SU-DHL-6 (cell line): Measurements from ENCODE around the gene CD79A.

ENCODE experiments used
- H2AFZ ChIP-seq: fragments of 200-600 bp; sonication (generic); 2 replicates; pipeline ENCODE4 v1.6.1; 2014; ENCODE audit warnings: low read depth, mild to moderate bottlenecking, moderate library complexity, mixed read lengths, antibody characterized with exemption, low read length; ENCODE audit not compliant: severe bottlenecking
- H3F3A ChIP-seq: fragments of 200-600 bp; shearing (Covaris generic); 2 replicates; pipeline ENCODE4 v1.6.0; 2016; ENCODE audit warnings: antibody characterized with exemption, mild to moderate bottlenecking; ENCODE audit not compliant: insufficient read depth
- H3K27ac ChIP-seq: fragments of 200-600 bp; sonication (generic); 2 replicates; pipeline ENCODE4 v1.5.1; 2016; ENCODE audit warnings: low read depth, mild to moderate bottlenecking, low read length, moderate library complexity, mixed read lengths
- H3K27me3 ChIP-seq: fragments of 200-600 bp; sonication (generic), shearing (Covaris generic); 2 replicates; pipeline ENCODE4 v1.6.0; 2014; ENCODE audit warnings: mild to moderate bottlenecking, low read length
- H3K36me3 ChIP-seq: fragments of 200-600 bp; sonication (generic); 2 replicates; pipeline ENCODE4 v1.6.1; 2014; ENCODE audit warnings: mild to moderate bottlenecking, low read length, mixed read lengths
- H3K4me2 ChIP-seq: fragments of 300-600, 200-600 bp; shearing (Covaris generic), sonication (generic); 2 replicates; pipeline ENCODE4 v1.6.0; 2014; ENCODE audit warnings: low read length, low read depth, mild to moderate bottlenecking; ENCODE audit not compliant: poor library complexity, severe bottlenecking
- H3K4me3 ChIP-seq: fragments of 200-600 bp; sonication (generic); 2 replicates; pipeline ENCODE4 v1.5.1; 2014; ENCODE audit warnings: antibody characterized with exemption, low read length, mild to moderate bottlenecking, mixed read lengths; ENCODE audit not compliant: insufficient read depth, poor library complexity, severe bottlenecking
- H3K79me2 ChIP-seq: fragments of 200-600 bp; sonication (generic); 2 replicates; pipeline ENCODE4 v1.6.1; 2014; ENCODE audit warnings: mild to moderate bottlenecking, low read length, moderate library complexity; ENCODE audit not compliant: insufficient read depth
- H3K9ac ChIP-seq: fragments of 200-600 bp; sonication (generic); 2 replicates; pipeline ENCODE4 v1.7.0; 2014; ENCODE audit warnings: mild to moderate bottlenecking, low read length
- H3K9me2 ChIP-seq: fragments of 200-600 bp; sonication (generic); replicated peaks from 2 replicates; pipeline ENCODE4 v1.6.1; 2014; ENCODE audit warnings: low read length; ENCODE audit not compliant: insufficient read depth
- H3K9me3 ChIP-seq: fragments of 200-600 bp; sonication (generic); 2 replicates; pipeline ENCODE4 v1.6.1; 2014; ENCODE audit warnings: low read length, mixed read lengths; ENCODE audit not compliant: insufficient read depth
- H4K20me1 ChIP-seq: fragments of 200-600 bp; sonication (generic); 2 replicates; pipeline ENCODE4 v1.6.1; 2014; ENCODE audit warnings: low read depth, mild to moderate bottlenecking, antibody characterized with exemption, low read length, moderate library complexity, mixed read lengths
- CTCF ChIP-seq: fragments of 200-600 bp; sonication (generic); IDR thresholded peaks from one replicate; pipeline ENCODE4 v1.5.1; 2017; ENCODE audit warnings: antibody characterized with exemption, mild to moderate bottlenecking, low read length, moderate library complexity; ENCODE audit not compliant: insufficient read depth, poor library complexity, severe bottlenecking
- EZH2phosphoT487 ChIP-seq: fragments of 200-600 bp; sonication (generic), shearing (Covaris generic); conservative IDR thresholded peaks from 2 replicates; pipeline ENCODE4 v1.6.1; 2018; ENCODE audit warnings: mild to moderate bottlenecking, antibody characterized with exemption, low read length, moderate library complexity, mixed read lengths

Gene CD79A

GRCh38 chr19:41915021-41915775, 38.1 kb downstream of the CD79A start:
- Histone ChIP-seq H3K27ac (peak overlapping the region; percentile 99), H3K36me3 (no peaks in the 10 kb centered on the region), H3K9me3 (no peaks in the 10 kb centered on the region), H3K27me3 (no peaks in the 10 kb centered on the region), H3K9me2 (no peaks in the 10 kb centered on the region), H3K4me2 (peak overlapping the region; percentile 98), H3K9ac (peak overlapping the region; percentile 100), H2AFZ (no peak overlapping the region), H3F3A (peaks cover 48% of the 10 kb centered on the region), H3K79me2 (peaks cover 53% of the 10 kb centered on the region), H4K20me1 (no peaks in the 10 kb centered on the region), H3K4me3 (peak overlapping the region; percentile 73)
- TF ChIP-seq CTCF = no peak
- no peak for TF ChIP-seq EZH2phosphoT487

GRCh38 chr19:41915776-41916414, 38.8 kb downstream of the CD79A start:
- Histone ChIP-seq H4K20me1 (no peaks in the 10 kb centered on the region), H2AFZ (no peak overlapping the region), H3K9me3 (no peaks in the 10 kb centered on the region), H3K27ac (peak overlapping the region; percentile 99), H3F3A (peaks cover 41% of the 10 kb centered on the region), H3K4me3 (peak overlapping the region; percentile 73), H3K9me2 (no peaks in the 10 kb centered on the region), H3K4me2 (peak overlapping the region; percentile 98), H3K9ac (peak overlapping the region; percentile 100), H3K36me3 (no peaks in the 10 kb centered on the region), H3K79me2 (peaks cover 53% of the 10 kb centered on the region), H3K27me3 (no peaks in the 10 kb centered on the region)
- no peak for TF ChIP-seq EZH2phosphoT487
- no peak for TF ChIP-seq CTCF

GRCh38 chr19:41917676-41918075, 40.6 kb downstream of the CD79A start:
- Histone ChIP-seq H3F3A (peaks cover 23% of the 10 kb centered on the region), H3K9ac (peak overlapping the region; percentile 100; the same call in 1 of the 2 replicates), H3K4me3 (peak overlapping the region; percentile 14), H3K4me2 (peak overlapping the region; percentile 98), H3K9me2 (no peaks in the 10 kb centered on the region), H3K27me3 (no peaks in the 10 kb centered on the region), H4K20me1 (no peaks in the 10 kb centered on the region), H2AFZ (no peak overlapping the region), H3K9me3 (no peaks in the 10 kb centered on the region), H3K36me3 (no peaks in the 10 kb centered on the region), H3K79me2 (peaks cover 47% of the 10 kb centered on the region), H3K27ac (peak overlapping the region; percentile 99)
- TF ChIP-seq EZH2phosphoT487 (no peak), CTCF (no peak)
